Measurements from ENCODE around the gene SOST. TPM values are rescaled to one million over a fixed set of nuclear protein-coding genes. Genes with fewer than 3 reads are reported as not detected.

SOST gene
- polyA plus RNA-seq, 1 of the 3 experiments (the other 2 are of a cell fraction), result not detected

GRCh38 chr17:43709210-43709609 is 49.4 kb downstream of the SOST start:
- H3K9me2 ChIP-seq, result no peaks in the 10 kb centered on the region
- H3K4me2 ChIP-seq, result no peak overlapping the region
- ChIA-PET CTCF (interaction anchor here (11.8 kb wide), 1 partner anchor 14 kb away, joined by 123 read pairs; no protein-coding TSS in a partner anchor), POLR2A (no interaction called here)
- no peaks in the 10 kb centered on the region for H3F3A ChIP-seq (replicated peaks; ENCODE audit: insufficient read depth)
- H3K27me3 ChIP-seq (ENCODE audit: insufficient read depth), result no peaks in the 10 kb centered on the region
- H3K79me2 ChIP-seq (ENCODE audit: insufficient read depth), result no peaks in the 10 kb centered on the region
- no peak overlapping the region for H3K9ac ChIP-seq
- no peak for DNase-seq
- H4K20me1 ChIP-seq (ENCODE audit: insufficient read depth), result no peaks in the 10 kb centered on the region
- no peak overlapping the region for H3K27ac ChIP-seq (ENCODE audit: low read depth in 2 of 2, low read length in 1 of 2)
- no peaks in the 10 kb centered on the region for H3K9me3 ChIP-seq
- WGBS (ENCODE audit: low lambda C conversion rate), result 98% methylated on average over 4 of the region's 4 CpGs
- no peak overlapping the region for H2AFZ ChIP-seq (ENCODE audit: low read depth)
- H3K4me3 ChIP-seq (ENCODE audit: low read depth in 2 of 2, low read length in 1 of 2), result no peak overlapping the region
- H3K4me1 ChIP-seq (ENCODE audit: control insufficient read depth in 1 of 2, insufficient read depth in 2 of 2, low read depth in 1 of 2, low read length in 1 of 2), result peaks cover 0 to 2% of the 10 kb centered on the region in 2 experiments; a peak in 1 of 4 replicates
- no peak for TF ChIP-seq TAF1 (IDR thresholded peaks at IDR 0.05; ENCODE audit: borderline replicate concordance, low read depth, low read length)
- TF ChIP-seq SIN3A (IDR thresholded peaks at IDR 0.05; ENCODE audit: borderline replicate concordance, low read depth, low read length), result no peak
- no peak for TF ChIP-seq YY1 (IDR thresholded peaks at IDR 0.05; ENCODE audit: low read depth)
- TF ChIP-seq, protein P1, sequence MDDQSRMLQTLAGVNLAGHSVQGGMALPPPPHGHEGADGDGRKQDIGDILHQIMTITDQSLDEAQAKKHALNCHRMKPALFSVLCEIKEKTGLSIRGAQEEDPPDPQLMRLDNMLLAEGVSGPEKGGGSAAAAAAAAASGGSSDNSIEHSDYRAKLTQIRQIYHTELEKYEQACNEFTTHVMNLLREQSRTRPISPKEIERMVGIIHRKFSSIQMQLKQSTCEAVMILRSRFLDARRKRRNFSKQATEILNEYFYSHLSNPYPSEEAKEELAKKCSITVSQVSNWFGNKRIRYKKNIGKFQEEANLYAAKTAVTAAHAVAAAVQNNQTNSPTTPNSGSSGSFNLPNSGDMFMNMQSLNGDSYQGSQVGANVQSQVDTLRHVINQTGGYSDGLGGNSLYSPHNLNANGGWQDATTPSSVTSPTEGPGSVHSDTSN (IDR thresholded peaks at IDR 0.05), result no peak
- no peaks in the 10 kb centered on the region for H3K36me3 ChIP-seq (replicated peaks in 1 of 2; ENCODE audit: control insufficient read depth in 1 of 2, insufficient read depth in 2 of 2, low read length in 1 of 2)

GRCh38 chr17:43707184-43707583 is 51.4 kb downstream of the SOST start:
- Histone ChIP-seq H2AFZ (ENCODE audit: low read depth) (no peak overlapping the region), H3K27ac (ENCODE audit: low read depth in 2 of 2, low read length in 1 of 2) (no peak overlapping the region), H3K27me3 (ENCODE audit: insufficient read depth) (no peaks in the 10 kb centered on the region), H3F3A (replicated peaks; ENCODE audit: insufficient read depth) (no peaks in the 10 kb centered on the region), H4K20me1 (ENCODE audit: insufficient read depth) (no peaks in the 10 kb centered on the region), H3K4me1 (ENCODE audit: control insufficient read depth in 1 of 2, insufficient read depth in 2 of 2, low read depth in 1 of 2, low read length in 1 of 2) (no peaks in the 10 kb centered on the region), H3K9me3 (no peaks in the 10 kb centered on the region), H3K36me3 (replicated peaks in 1 of 2; ENCODE audit: control insufficient read depth in 1 of 2, insufficient read depth in 2 of 2, low read length in 1 of 2) (no peaks in the 10 kb centered on the region), H3K4me3 (ENCODE audit: low read depth in 2 of 2, low read length in 1 of 2) (no peak overlapping the region), H3K79me2 (ENCODE audit: insufficient read depth) (no peaks in the 10 kb centered on the region), H3K4me2 (no peak overlapping the region), H3K9ac (no peak overlapping the region), H3K9me2 (no peaks in the 10 kb centered on the region)
- CTCF ChIA-PET, result interaction anchor here (1.3 to 11.8 kb wide), 2 partner anchors 12 to 139 kb away, joined by 4 to 123 read pairs; no protein-coding TSS in a partner anchor
- DNase-seq, result no peak
- WGBS (ENCODE audit: low lambda C conversion rate), result 80% methylated on average over 5 of the region's 5 CpGs
- TF ChIP-seq FOXM1 (IDR thresholded peaks at IDR 0.05; ENCODE audit: low read depth), result no peak
- TF ChIP-seq TCF12 (IDR thresholded peaks at IDR 0.05), result no peak
- TF ChIP-seq REST (IDR thresholded peaks at IDR 0.05; ENCODE audit: low read depth, low read length), result no peak
- no peak for TF ChIP-seq GATA2 (CRISPR knock-in tag; IDR thresholded peaks at IDR 0.05)
- no peak for TF ChIP-seq NRF1 (IDR thresholded peaks at IDR 0.05; ENCODE audit: low read depth, low read length)
- TF ChIP-seq RAD21 (IDR thresholded peaks at IDR 0.05; ENCODE audit: low read length), result no peak
- TF ChIP-seq, protein P2, sequence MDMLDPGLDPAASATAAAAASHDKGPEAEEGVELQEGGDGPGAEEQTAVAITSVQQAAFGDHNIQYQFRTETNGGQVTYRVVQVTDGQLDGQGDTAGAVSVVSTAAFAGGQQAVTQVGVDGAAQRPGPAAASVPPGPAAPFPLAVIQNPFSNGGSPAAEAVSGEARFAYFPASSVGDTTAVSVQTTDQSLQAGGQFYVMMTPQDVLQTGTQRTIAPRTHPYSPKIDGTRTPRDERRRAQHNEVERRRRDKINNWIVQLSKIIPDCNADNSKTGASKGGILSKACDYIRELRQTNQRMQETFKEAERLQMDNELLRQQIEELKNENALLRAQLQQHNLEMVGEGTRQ (IDR thresholded peaks at IDR 0.05; ENCODE audit: borderline replicate concordance, low read depth, low read length), result no peak
- POLR2A ChIA-PET, result no interaction called here
